ENCODE data around the gene FAIM2. TPM values are rescaled to one million over a fixed set of nuclear protein-coding genes. Genes with fewer than 3 reads are reported as not detected.

The FAIM2 gene
- total and polyA plus RNA-seq, 2 experiments from 2014 or later: 0.61 to 2.0 TPM

- TF ChIP-seq ZNF462 (CRISPR knock-in tag; IDR thresholded peaks at IDR 0.05): no peak
Observed at GRCh38 chr12:49838973-49839633, 64.6 kb downstream of the FAIM2 start (continued).

- Mint-ChIP-seq H3K4me1 (peaks cover 10% of the 10 kb centered on the region), H3K9me3 (no peaks in the 10 kb centered on the region), H3K36me3 (ENCODE audit: low read depth) (no peaks in the 10 kb centered on the region), H3K27me3 (ENCODE audit: insufficient read depth, low read depth, poor library complexity) (peaks cover 7% of the 10 kb centered on the region), H3K27ac (no peak overlapping the region), H3K4me3 (no peak overlapping the region)
- Histone ChIP-seq H3K27ac (ENCODE audit: low read depth) (no peak overlapping the region), H3F3A (replicated peaks; ENCODE audit: low read depth) (no peaks in the 10 kb centered on the region), H3K79me2 (replicated peaks; ENCODE audit: insufficient read depth) (no peaks in the 10 kb centered on the region), H3K4me2 (no peak overlapping the region), H4K20me1 (replicated peaks; ENCODE audit: insufficient read depth) (no peaks in the 10 kb centered on the region; the same call in 1 of the 2 replicates), H3K4me3 (no peak overlapping the region), H3K36me3 (ENCODE audit: insufficient read depth) (no peaks in the 10 kb centered on the region), H2AFZ (no peak overlapping the region), H3K9me2 (ENCODE audit: insufficient read depth) (no peaks in the 10 kb centered on the region), H3K4me1 (ENCODE audit: insufficient read depth) (peaks cover 5% of the 10 kb centered on the region; the same call in 1 of the 2 replicates), H3K27me3 (ENCODE audit: insufficient read depth) (no peaks in the 10 kb centered on the region)
- no peak for TF ChIP-seq ETS1 (IDR thresholded peaks at IDR 0.05)
- no peak for TF ChIP-seq JUNB (IDR thresholded peaks at IDR 0.05; ENCODE audit: unreplicated experiment)
- no peak for TF ChIP-seq EZH2phosphoT487 (IDR thresholded peaks at IDR 0.05; ENCODE audit: unreplicated experiment)
- no peak for TF ChIP-seq EZH2 (IDR thresholded peaks at IDR 0.05; ENCODE audit: low read depth, unreplicated experiment)
- TF ChIP-seq POLR2AphosphoS5 (IDR thresholded peaks at IDR 0.05; ENCODE audit: low read depth): no peak
- no peak for TF ChIP-seq CTCF (conservative IDR thresholded peaks at IDR 0.05; ENCODE audit: low read depth in 2 of 2)
- no peak for TF ChIP-seq NANOG (IDR thresholded peaks at IDR 0.05; ENCODE audit: borderline replicate concordance)
- TF ChIP-seq REST (IDR thresholded peaks at IDR 0.05; ENCODE audit: unreplicated experiment): no peak
- no peak for TF ChIP-seq CREB1 (CRISPR knock-in tag; IDR thresholded peaks at IDR 0.05; ENCODE audit: low read depth)
- ATAC-seq (no peak), DNase-seq (ENCODE audit: low spot score) (no peak)
Observed at GRCh38 chr12:49832836-49833421, 70.8 kb downstream of the FAIM2 start.

All from GM23338 (cell line).